ENCODE results near the gene CCDC33. TPM values are rescaled to one million over a fixed set of nuclear protein-coding genes. Genes with fewer than 3 reads are reported as not detected.

CCDC33 gene
- total and polyA plus RNA-seq, 8 donors, result 0.58 to 9.4 (median 0.73) TPM; not detected in 5

DNA sequence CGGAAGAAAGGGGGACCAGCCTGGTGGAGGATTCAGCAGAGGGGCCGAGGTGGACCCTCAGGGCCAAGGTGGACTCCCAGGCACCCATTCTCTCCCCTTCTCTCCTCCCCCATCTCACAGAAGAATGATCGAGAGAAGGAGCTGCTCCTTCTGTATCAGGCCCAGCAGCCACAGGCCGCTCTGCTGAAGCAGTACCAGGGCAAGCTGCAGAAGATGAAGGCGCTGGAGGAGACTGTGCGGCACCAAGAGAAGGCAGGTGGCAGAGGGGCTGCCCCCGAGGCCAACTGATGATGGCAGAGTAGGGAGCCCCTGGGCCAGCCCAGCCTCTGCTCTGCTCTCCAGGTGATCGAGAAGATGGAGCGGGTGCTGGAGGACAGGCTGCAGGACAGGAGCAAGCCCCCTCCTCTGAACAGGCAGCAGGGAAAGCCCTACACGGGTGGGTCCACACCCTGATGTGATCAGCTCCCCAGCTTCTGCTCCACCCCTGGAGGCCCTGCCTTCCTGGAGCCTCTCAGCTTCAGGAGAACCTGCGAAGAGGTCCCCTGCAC lies 94.8 kb downstream of the CCDC33 start:
- WGBS, 5 donors, result 76 to 81% (median 77%) methylated on average over 11 of the region's 11 CpGs
- Histone ChIP-seq H3K4me1 (no peaks in the 10 kb centered on the region), H3K27me3 (no peaks in the 10 kb centered on the region), H3K4me3 (no peak overlapping the region), H3K9me3 (no peaks in the 10 kb centered on the region), H3K27ac (no peak overlapping the region), H3K36me3 (no peaks in the 10 kb centered on the region)
- DNase-seq, result no peak
- intact Hi-C loops (cut with DNase I; ENCODE audit: low total_unique reads), result no loop called here
- no peak for TF ChIP-seq EP300 (IDR thresholded peaks at IDR 0.05)
- no peak for TF ChIP-seq POLR2A (IDR thresholded peaks at IDR 0.05)
- no peak for TF ChIP-seq POLR2AphosphoS5 (IDR thresholded peaks at IDR 0.05)
- TF ChIP-seq, protein P1, sequence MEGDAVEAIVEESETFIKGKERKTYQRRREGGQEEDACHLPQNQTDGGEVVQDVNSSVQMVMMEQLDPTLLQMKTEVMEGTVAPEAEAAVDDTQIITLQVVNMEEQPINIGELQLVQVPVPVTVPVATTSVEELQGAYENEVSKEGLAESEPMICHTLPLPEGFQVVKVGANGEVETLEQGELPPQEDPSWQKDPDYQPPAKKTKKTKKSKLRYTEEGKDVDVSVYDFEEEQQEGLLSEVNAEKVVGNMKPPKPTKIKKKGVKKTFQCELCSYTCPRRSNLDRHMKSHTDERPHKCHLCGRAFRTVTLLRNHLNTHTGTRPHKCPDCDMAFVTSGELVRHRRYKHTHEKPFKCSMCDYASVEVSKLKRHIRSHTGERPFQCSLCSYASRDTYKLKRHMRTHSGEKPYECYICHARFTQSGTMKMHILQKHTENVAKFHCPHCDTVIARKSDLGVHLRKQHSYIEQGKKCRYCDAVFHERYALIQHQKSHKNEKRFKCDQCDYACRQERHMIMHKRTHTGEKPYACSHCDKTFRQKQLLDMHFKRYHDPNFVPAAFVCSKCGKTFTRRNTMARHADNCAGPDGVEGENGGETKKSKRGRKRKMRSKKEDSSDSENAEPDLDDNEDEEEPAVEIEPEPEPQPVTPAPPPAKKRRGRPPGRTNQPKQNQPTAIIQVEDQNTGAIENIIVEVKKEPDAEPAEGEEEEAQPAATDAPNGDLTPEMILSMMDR (IDR thresholded peaks at IDR 0.05), result no peak

DNA sequence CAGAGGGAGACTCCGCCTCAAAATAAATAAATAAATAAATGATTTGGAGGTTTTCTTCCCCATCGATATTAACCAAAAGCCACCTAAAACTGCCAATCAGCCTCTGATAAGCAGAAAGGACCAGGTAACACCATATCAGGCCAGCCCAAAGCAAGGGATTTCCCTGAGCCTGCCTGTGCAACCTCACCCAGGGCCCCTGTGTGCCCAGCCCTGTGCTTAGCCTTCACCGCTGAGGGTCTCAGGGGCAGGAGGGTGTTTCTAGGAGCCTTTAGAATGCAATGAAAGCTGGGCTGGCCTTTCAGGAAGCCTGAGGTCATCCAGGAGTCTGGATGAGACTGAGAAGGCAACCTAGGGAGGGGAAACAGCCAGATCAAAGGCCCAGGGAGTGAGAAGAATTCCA lies 95.9 kb downstream of the CCDC33 start:
- WGBS, 5 donors, result 89 to 95% (median 92%) methylated on average over 3 of the region's 3 CpGs
- DNase-seq, result no peak

DNA sequence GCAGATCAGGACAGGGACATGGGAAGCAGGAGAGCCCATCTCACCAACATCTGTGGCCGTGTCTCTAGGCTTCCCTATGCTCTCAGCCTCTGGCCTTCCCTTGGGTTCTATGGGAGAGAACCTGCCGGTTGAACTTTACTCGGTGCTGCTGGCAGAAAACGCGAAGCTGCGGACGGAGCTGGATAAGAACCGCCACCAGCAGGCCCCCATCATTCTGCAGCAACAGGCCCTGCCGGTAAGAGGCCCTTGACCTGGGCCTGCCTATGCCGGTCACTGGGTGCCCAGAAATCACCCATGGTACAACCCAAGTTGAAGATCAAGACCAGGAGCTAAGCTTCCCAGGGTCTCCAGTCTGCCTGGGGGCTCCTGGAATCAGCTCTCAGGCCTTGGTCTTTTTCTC lies 96.5 kb downstream of the CCDC33 start:
- H3K27me3 ChIP-seq, result no peaks in the 10 kb centered on the region
- no peaks in the 10 kb centered on the region for H3K36me3 ChIP-seq
- intact Hi-C loops (cut with DNase I; ENCODE audit: low total_unique reads), result no loop called here
- TF ChIP-seq POLR2A (IDR thresholded peaks at IDR 0.05), result no peak
- TF ChIP-seq EP300 (IDR thresholded peaks at IDR 0.05), result no peak
- TF ChIP-seq, protein P1 (IDR thresholded peaks at IDR 0.05), result no peak
- TF ChIP-seq POLR2AphosphoS5 (IDR thresholded peaks at IDR 0.05), result no peak
- no peaks in the 10 kb centered on the region for H3K9me3 ChIP-seq
- 82 to 91% (median 86%) methylated on average over 10 of the region's 10 CpGs for WGBS, 5 donors
- DNase-seq, result no peak
- no peaks in the 10 kb centered on the region for H3K4me1 ChIP-seq
- no peak overlapping the region for H3K4me3 ChIP-seq
- no peak overlapping the region for H3K27ac ChIP-seq

More for the DNA sequence above, 95.9 kb downstream of the CCDC33 start:
- no peaks in the 10 kb centered on the region for H3K9me3 ChIP-seq
- TF ChIP-seq EP300 (IDR thresholded peaks at IDR 0.05), result no peak
- no peak for TF ChIP-seq POLR2A (IDR thresholded peaks at IDR 0.05)
- no peaks in the 10 kb centered on the region for H3K4me1 ChIP-seq
- no peaks in the 10 kb centered on the region for H3K36me3 ChIP-seq
- no peaks in the 10 kb centered on the region for H3K27me3 ChIP-seq
- H3K27ac ChIP-seq, result no peak overlapping the region
- intact Hi-C loops (cut with DNase I; ENCODE audit: low total_unique reads), result no loop called here
- H3K4me3 ChIP-seq, result no peak overlapping the region

DNA sequence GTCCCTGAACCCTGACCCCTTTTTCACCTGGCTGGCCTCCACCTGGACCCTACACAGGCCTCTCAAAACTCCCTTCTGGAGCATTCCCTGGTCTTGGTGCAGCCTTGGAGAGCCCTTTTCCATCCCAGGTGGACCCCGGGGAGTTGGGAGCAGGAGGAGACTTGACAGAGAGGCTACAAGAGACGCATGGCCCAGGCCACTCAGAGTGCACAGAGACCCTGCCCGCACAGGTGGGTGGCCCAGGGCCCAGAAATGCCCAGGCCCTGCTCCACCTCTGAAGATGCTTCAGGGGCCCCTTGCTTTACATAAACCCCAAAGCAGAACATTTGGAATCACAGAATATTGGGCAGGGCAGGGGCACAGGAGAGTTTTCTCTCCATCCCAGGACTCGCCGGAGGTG lies 97.0 kb downstream of the CCDC33 start:
- H3K27ac ChIP-seq, result no peak overlapping the region
- H3K4me1 ChIP-seq, result no peaks in the 10 kb centered on the region
- no peak for TF ChIP-seq EP300 (IDR thresholded peaks at IDR 0.05)
- TF ChIP-seq POLR2A (IDR thresholded peaks at IDR 0.05), result no peak
- no peak for TF ChIP-seq POLR2AphosphoS5 (IDR thresholded peaks at IDR 0.05)
- TF ChIP-seq, protein P1 (IDR thresholded peaks at IDR 0.05), result no peak
- H3K36me3 ChIP-seq, result no peaks in the 10 kb centered on the region
- no peak overlapping the region for H3K4me3 ChIP-seq
- H3K27me3 ChIP-seq, result no peaks in the 10 kb centered on the region
- intact Hi-C loops (cut with DNase I; ENCODE audit: low total_unique reads), result no loop called here
- WGBS, 5 donors, result 85 to 94% (median 92%) methylated on average over 5 of the region's 5 CpGs
- H3K9me3 ChIP-seq, result no peaks in the 10 kb centered on the region
- no peak for DNase-seq

DNA sequence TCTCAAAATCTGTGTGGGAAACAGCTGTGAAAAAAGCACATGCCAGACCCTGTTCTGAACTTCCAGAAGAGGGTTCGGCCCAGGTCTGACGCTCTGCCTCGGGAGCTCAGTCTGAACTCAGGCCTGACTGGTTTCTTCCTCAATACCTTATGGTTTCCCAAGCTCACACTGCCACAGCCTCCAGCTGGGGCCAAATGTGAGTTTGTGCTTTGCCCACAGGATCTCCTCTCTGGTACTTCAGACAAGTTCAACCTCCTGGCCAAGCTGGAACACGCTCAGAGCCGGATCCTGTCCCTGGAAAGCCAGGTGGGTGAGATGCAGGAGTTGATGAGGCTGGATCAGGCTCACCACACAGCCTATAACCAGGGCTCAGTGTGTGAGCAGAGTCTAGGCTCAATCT lies 97.5 kb downstream of the CCDC33 start:
- Histone ChIP-seq H3K4me3 (no peak overlapping the region), H3K36me3 (no peaks in the 10 kb centered on the region), H3K27me3 (no peaks in the 10 kb centered on the region), H3K9me3 (no peaks in the 10 kb centered on the region), H3K27ac (no peak overlapping the region), H3K4me1 (no peaks in the 10 kb centered on the region)
- WGBS, 5 donors, result 82 to 94% (median 86%) methylated on average over 5 of the region's 5 CpGs
- intact Hi-C loops (cut with DNase I; ENCODE audit: low total_unique reads), result no loop called here
- DNase-seq, result no peak
- TF ChIP-seq, protein P1 (IDR thresholded peaks at IDR 0.05), result no peak
- TF ChIP-seq POLR2AphosphoS5 (IDR thresholded peaks at IDR 0.05) (no peak), POLR2A (IDR thresholded peaks at IDR 0.05) (no peak), EP300 (IDR thresholded peaks at IDR 0.05) (no peak)
